ENCODE data around the gene C1orf122.

Gene C1orf122

GRCh38 chr1:37851782-37852210 is 44.2 kb downstream of the C1orf122 start:
- TF ChIP-seq CTCF (IDR thresholded peaks at IDR 0.05; ENCODE audit: low read length) (no peak), EZH2phosphoT487 (IDR thresholded peaks at IDR 0.05; ENCODE audit: low read length) (no peak)
- no peak overlapping the region for H3K4me2 ChIP-seq (ENCODE audit: low read depth, low read length)
- H3K27ac ChIP-seq (ENCODE audit: low read length) = no peak overlapping the region
- H3K79me2 ChIP-seq (ENCODE audit: low read length) = peaks cover 87% of the 10 kb centered on the region
- no peaks in the 10 kb centered on the region for H4K20me1 ChIP-seq (ENCODE audit: insufficient read depth, low read length)
- no peak overlapping the region for H2AFZ ChIP-seq (ENCODE audit: low read length)
- peaks cover 3% of the 10 kb centered on the region; the same call in 1 of the 2 replicates for H3F3A ChIP-seq (ENCODE audit: insufficient read depth, low read length)
- peaks cover 5% of the 10 kb centered on the region for H3K4me1 ChIP-seq (ENCODE audit: low read length)
- no peak overlapping the region for H3K9ac ChIP-seq (ENCODE audit: low read length)
- H3K27me3 ChIP-seq (replicated peaks; ENCODE audit: insufficient read depth, low read length) = no peaks in the 10 kb centered on the region
- DNase-seq = no peak
- no peaks in the 10 kb centered on the region for H3K9me2 ChIP-seq (replicated peaks; ENCODE audit: insufficient read depth, low read length)
- H3K9me3 ChIP-seq (replicated peaks; ENCODE audit: insufficient read depth, low read length) = no peaks in the 10 kb centered on the region
- no peak overlapping the region for H3K4me3 ChIP-seq (ENCODE audit: low read length)
- H3K36me3 ChIP-seq (replicated peaks; ENCODE audit: insufficient read depth, low read length) = peaks cover 5% of the 10 kb centered on the region; the same call in 1 of the 2 replicates

- peaks cover 86% of the 10 kb centered on the region for H3K79me2 ChIP-seq (ENCODE audit: low read length)
- H3K36me3 ChIP-seq (replicated peaks; ENCODE audit: insufficient read depth, low read length) = peaks cover 5% of the 10 kb centered on the region; the same call in 1 of the 2 replicates
- no peaks in the 10 kb centered on the region for H3K9me2 ChIP-seq (replicated peaks; ENCODE audit: insufficient read depth, low read length)
- no peaks in the 10 kb centered on the region for H3K9me3 ChIP-seq (replicated peaks; ENCODE audit: insufficient read depth, low read length)
- no peaks in the 10 kb centered on the region for H3F3A ChIP-seq (ENCODE audit: insufficient read depth, low read length)
- no peak overlapping the region for H3K9ac ChIP-seq (ENCODE audit: low read length)
- no peak for DNase-seq
- H3K27me3 ChIP-seq (replicated peaks; ENCODE audit: insufficient read depth, low read length) = no peaks in the 10 kb centered on the region
- H3K4me1 ChIP-seq (ENCODE audit: low read length) = peaks cover 2% of the 10 kb centered on the region
- no peak overlapping the region for H2AFZ ChIP-seq (ENCODE audit: low read length)
- no peak for TF ChIP-seq EZH2 (optimal IDR thresholded peaks at IDR 0.05; ENCODE audit: low read depth, low read length)
- TF ChIP-seq CTCF (IDR thresholded peaks at IDR 0.05; ENCODE audit: low read length) = no peak
- TF ChIP-seq EZH2phosphoT487 (IDR thresholded peaks at IDR 0.05; ENCODE audit: low read length) = no peak
- H4K20me1 ChIP-seq (ENCODE audit: insufficient read depth, low read length) = no peaks in the 10 kb centered on the region
- no peak overlapping the region for H3K4me3 ChIP-seq (ENCODE audit: low read length)
- H3K4me2 ChIP-seq (ENCODE audit: low read depth, low read length) = no peak overlapping the region
- H3K27ac ChIP-seq (ENCODE audit: low read length) = no peak overlapping the region
Measured at GRCh38 chr1:37853157-37853556, 45.6 kb downstream of the C1orf122 start.

- no peak overlapping the region for H2AFZ ChIP-seq (ENCODE audit: low read length)
- no peak overlapping the region for H3K4me2 ChIP-seq (ENCODE audit: low read depth, low read length)
- H3K36me3 ChIP-seq (replicated peaks; ENCODE audit: insufficient read depth, low read length) = peaks cover 5% of the 10 kb centered on the region; the same call in 1 of the 2 replicates
- DNase-seq = no peak
- no peak overlapping the region for H3K9ac ChIP-seq (ENCODE audit: low read length)
- peaks cover 7% of the 10 kb centered on the region for H3K4me1 ChIP-seq (ENCODE audit: low read length)
- no peaks in the 10 kb centered on the region for H3K9me2 ChIP-seq (replicated peaks; ENCODE audit: insufficient read depth, low read length)
- H3K79me2 ChIP-seq (ENCODE audit: low read length) = peaks cover 87% of the 10 kb centered on the region
- no peaks in the 10 kb centered on the region for H3K27me3 ChIP-seq (replicated peaks; ENCODE audit: insufficient read depth, low read length)
- H4K20me1 ChIP-seq (ENCODE audit: insufficient read depth, low read length) = no peaks in the 10 kb centered on the region
- no peaks in the 10 kb centered on the region for H3F3A ChIP-seq (ENCODE audit: insufficient read depth, low read length)
- TF ChIP-seq EZH2phosphoT487 (IDR thresholded peaks at IDR 0.05; ENCODE audit: low read length) = no peak
- no peak for TF ChIP-seq CTCF (IDR thresholded peaks at IDR 0.05; ENCODE audit: low read length)
- no peak for TF ChIP-seq EZH2 (optimal IDR thresholded peaks at IDR 0.05; ENCODE audit: low read depth, low read length)
- no peak overlapping the region for H3K27ac ChIP-seq (ENCODE audit: low read length)
- no peak overlapping the region for H3K4me3 ChIP-seq (ENCODE audit: low read length)
- no peaks in the 10 kb centered on the region for H3K9me3 ChIP-seq (replicated peaks; ENCODE audit: insufficient read depth, low read length)
Measured at GRCh38 chr1:37854406-37854805, 46.8 kb downstream of the C1orf122 start.
